Sigmoid colon (tissue), 3 donors: ENCODE results near the gene SLC2A13.

ENCODE experiments used
- POLR2A ChIP-seq, 2 donors: fragments of 450-650 bp; IDR thresholded peaks; one replicate each; pipeline ENCODE4 v1.6.1; 2016; ENCODE audit warnings: antibody characterized with exemption in 2 of 2, mild to moderate bottlenecking in 2 of 2, moderate library complexity in 2 of 2
- TF ChIP-seq, protein P1 (sequence below), 4 experiments: fragments of 450-650 bp in 3 of 4; fragments of 200-600 bp in 1 of 4; IDR thresholded peaks; one replicate each; pipeline ENCODE4 v1.5.1; 2016 to 2019; ENCODE audit warnings: antibody characterized with exemption in 4 of 4, mild to moderate bottlenecking in 3 of 4, moderate library complexity in 2 of 4

DNA sequence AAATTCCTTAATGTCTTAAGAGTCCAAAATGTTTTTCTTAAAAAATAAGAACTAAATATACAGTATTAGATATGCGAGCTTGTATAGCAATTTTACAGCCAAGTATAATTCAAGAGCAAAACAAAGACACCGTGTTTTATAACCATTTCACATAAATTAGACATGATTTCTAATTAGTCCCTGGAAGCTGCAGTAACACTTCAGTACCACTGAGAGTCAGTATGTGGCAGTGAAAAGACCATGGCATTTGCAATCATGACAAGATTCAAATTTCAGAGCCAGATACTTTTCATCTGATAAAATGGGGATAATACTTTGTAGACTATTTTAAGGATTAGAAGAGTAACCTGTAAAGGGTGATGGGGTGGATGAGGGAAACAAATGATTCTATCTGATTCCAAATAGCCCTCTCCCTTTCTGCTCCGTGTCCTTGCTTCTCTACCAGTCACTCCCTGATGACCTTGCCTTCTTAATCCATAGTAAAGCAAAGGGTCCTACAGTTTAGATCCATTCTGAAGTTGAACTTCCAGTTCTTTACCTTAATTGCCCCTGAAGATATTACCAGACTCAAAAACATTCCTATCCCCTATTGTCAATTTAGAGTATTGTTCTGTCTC lies 340.8 kb downstream of the SLC2A13 start:
- TF ChIP-seq, protein P1, sequence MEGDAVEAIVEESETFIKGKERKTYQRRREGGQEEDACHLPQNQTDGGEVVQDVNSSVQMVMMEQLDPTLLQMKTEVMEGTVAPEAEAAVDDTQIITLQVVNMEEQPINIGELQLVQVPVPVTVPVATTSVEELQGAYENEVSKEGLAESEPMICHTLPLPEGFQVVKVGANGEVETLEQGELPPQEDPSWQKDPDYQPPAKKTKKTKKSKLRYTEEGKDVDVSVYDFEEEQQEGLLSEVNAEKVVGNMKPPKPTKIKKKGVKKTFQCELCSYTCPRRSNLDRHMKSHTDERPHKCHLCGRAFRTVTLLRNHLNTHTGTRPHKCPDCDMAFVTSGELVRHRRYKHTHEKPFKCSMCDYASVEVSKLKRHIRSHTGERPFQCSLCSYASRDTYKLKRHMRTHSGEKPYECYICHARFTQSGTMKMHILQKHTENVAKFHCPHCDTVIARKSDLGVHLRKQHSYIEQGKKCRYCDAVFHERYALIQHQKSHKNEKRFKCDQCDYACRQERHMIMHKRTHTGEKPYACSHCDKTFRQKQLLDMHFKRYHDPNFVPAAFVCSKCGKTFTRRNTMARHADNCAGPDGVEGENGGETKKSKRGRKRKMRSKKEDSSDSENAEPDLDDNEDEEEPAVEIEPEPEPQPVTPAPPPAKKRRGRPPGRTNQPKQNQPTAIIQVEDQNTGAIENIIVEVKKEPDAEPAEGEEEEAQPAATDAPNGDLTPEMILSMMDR (IDR thresholded peaks at IDR 0.05), result peak; percentile 64 to 81 (median 74)
- TF ChIP-seq POLR2A (IDR thresholded peaks at IDR 0.05), result no peak
